Sigmoid colon (tissue), 7 donors: ENCODE results near the gene YAP1. TPM values are rescaled to one million over a fixed set of nuclear protein-coding genes. Genes with fewer than 3 reads are reported as not detected.

Experiments
- DNase-seq: peaks from one replicate; pipeline ENCODE4 v3.0.0-alpha.2; 2019
- H3K27ac ChIP-seq, 4 donors: fragments of 200-600 bp; sonication (generic); one replicate each; pipeline ENCODE4 v1.5.1; 2016 to 2019; ENCODE audit warnings: mild to moderate bottlenecking in 1 of 4
- H3K27me3 ChIP-seq, 3 donors: fragments of 200-600 bp; sonication (generic); one replicate each; pipeline ENCODE4 v1.5.1; 2019; ENCODE audit warnings: mild to moderate bottlenecking in 1 of 3
- H3K36me3 ChIP-seq, 4 donors: fragments of 200-600 bp; sonication (generic); one replicate each; pipeline ENCODE4 v1.5.1; 2016 to 2019
- H3K4me1 ChIP-seq, 4 donors: fragments of 200-600 bp; sonication (generic); one replicate each; pipeline ENCODE4 v1.5.1; 2017 to 2019
- H3K4me3 ChIP-seq, 4 donors: fragments of 200-600 bp; sonication (generic); one replicate each; pipeline ENCODE4 v1.5.1; 2017 to 2019; ENCODE audit warnings: mild to moderate bottlenecking in 2 of 4, moderate library complexity in 1 of 4
- H3K9me3 ChIP-seq, 4 donors: fragments of 200-600 bp in 3 of 4; sonication (generic) in 3 of 4; one replicate each; pipeline versions ENCODE4 v1.5.1 to v1.6.1; 2013 to 2019
- CTCF ChIP-seq, 4 experiments: fragments of 450-650 bp in 3 of 4; fragments of 200-600 bp in 1 of 4; IDR thresholded peaks; one replicate each; pipeline ENCODE4 v1.5.1; 2016 to 2019; ENCODE audit warnings: antibody characterized with exemption in 4 of 4, mild to moderate bottlenecking in 3 of 4, moderate library complexity in 2 of 4
- EP300 ChIP-seq, 4 donors: sonication (generic); formaldehyde crosslinking; IDR thresholded peaks; one replicate each; pipeline ENCODE4 v1.6.1; 2017; ENCODE audit warnings: antibody characterized with exemption in 4 of 4
- POLR2A ChIP-seq, 2 donors: fragments of 450-650 bp; IDR thresholded peaks; one replicate each; pipeline ENCODE4 v1.6.1; 2016; ENCODE audit warnings: antibody characterized with exemption in 2 of 2, mild to moderate bottlenecking in 2 of 2, moderate library complexity in 2 of 2
- POLR2AphosphoS5 ChIP-seq, 4 donors: sonication (generic); formaldehyde crosslinking; IDR thresholded peaks; one replicate each; pipeline ENCODE4 v1.6.1; 2017; ENCODE audit warnings: antibody characterized with exemption in 4 of 4
- WGBS, 2 donors: extraction: QIAGEN DNeasy Blood & Tissue Kit; methylation state at CpG; one replicate each; pipeline ENCODE4 v1.1.7; 2013; 5-methylcytosine and 5-hydroxymethylcytosine counted together
- intact Hi-C: fragments of 100-400 bp; cut with DNase I; formaldehyde crosslinking; loops from one replicate; pipeline ENCODE4 v1.15.1; 2023
- polyA plus RNA-seq, 3 donors: library from polyadenylated mRNA; stranded (reverse); fragments of 200-250 nt; gene quantifications; one replicate each; pipeline ENCODE4 v1.2.3, GENCODE V29; 2013
- total RNA-seq, 4 donors: library from RNA; depleted of rRNA; stranded (reverse); fragments of >200 nt; gene quantifications; one replicate each; pipeline ENCODE4 v1.1.0, GENCODE V29; 2016
- donor health status: healthy with polysubstance abuse.
- donor health status: Bipolar disorder and iron deficiency.
- donor health status: healthy.

Gene YAP1
- total RNA-seq: 100 to 1,000 TPM; 159 to 239 (median 186) TPM
- polyA plus RNA-seq: 10 to 100 TPM; 12.0 to 21.1 (median 13.9) TPM

GRCh38 chr11:102109896-102110760, at the start of gene YAP1:
Gene YAP1, plus strand, starts transcription at chr11:102110447. Its CDS starts 402 bp downstream, at chr11:102110849.
- WGBS, 2 donors: 0 to 1% methylated on average over 104 of the region's 104 CpGs
- TF ChIP-seq CTCF (IDR thresholded peaks at IDR 0.05) (no peak), POLR2AphosphoS5 (IDR thresholded peaks at IDR 0.05) (peak; percentile 59 to 70 (median 64)), POLR2A (IDR thresholded peaks at IDR 0.05) (peak; percentile 28 to 51)
- H3K27me3 ChIP-seq: no peaks in the 10 kb centered on the region
- peaks cover 0 to 35% (median 19%) of the 10 kb centered on the region in 4 donors for H3K4me1 ChIP-seq
- H3K9me3 ChIP-seq: no peaks in the 10 kb centered on the region
- intact Hi-C loops: loop anchor here (2.0 to 5.0 kb wide), 5 partner anchors 47 to 237 kb away; partner anchors contain the start of genes BIRC2, CEP126 and CFAP300
- peaks cover 0 to 11% (median 0%) of the 10 kb centered on the region in 4 donors for H3K36me3 ChIP-seq
- H3K4me3 ChIP-seq: peak within 1 kb of the TSS; percentile 86 to 98 (median 96)
- peak; percentile 94 for DNase-seq
- H3K27ac ChIP-seq: peak within 1 kb of the TSS; percentile 96 to 99 (median 99)

- 41 to 47% methylated on average over 2 of the region's 2 CpGs for WGBS, 2 donors
- no peak for DNase-seq
- intact Hi-C loops: no loop called here
- no peak for TF ChIP-seq CTCF (IDR thresholded peaks at IDR 0.05)
- no peak for TF ChIP-seq EP300 (IDR thresholded peaks at IDR 0.05)
- TF ChIP-seq POLR2AphosphoS5 (IDR thresholded peaks at IDR 0.05): no peak
- no peak for TF ChIP-seq POLR2A (IDR thresholded peaks at IDR 0.05)
- H3K4me1 ChIP-seq: no peaks in the 10 kb centered on the region
- H3K9me3 ChIP-seq: no peaks in the 10 kb centered on the region
- H3K27ac ChIP-seq: no peak overlapping the region
- H3K27me3 ChIP-seq: no peaks in the 10 kb centered on the region
- no peaks in the 10 kb centered on the region for H3K36me3 ChIP-seq
- H3K4me3 ChIP-seq: no peak overlapping the region
Observed at GRCh38 chr11:102061276-102061675, 49.0 kb upstream of the YAP1 start.

GRCh38 chr11:102062106-102062505, 48.1 kb upstream of the YAP1 start:
- TF ChIP-seq POLR2A (IDR thresholded peaks at IDR 0.05): no peak
- TF ChIP-seq POLR2AphosphoS5 (IDR thresholded peaks at IDR 0.05): no peak
- TF ChIP-seq CTCF (IDR thresholded peaks at IDR 0.05): no peak
- no peak for TF ChIP-seq EP300 (IDR thresholded peaks at IDR 0.05)
- intact Hi-C loops: no loop called here

GRCh38 chr11:102064316-102064715, 45.9 kb upstream of the YAP1 start:
- no peak for DNase-seq
- Histone ChIP-seq H3K27me3 (no peaks in the 10 kb centered on the region), H3K9me3 (no peaks in the 10 kb centered on the region), H3K27ac (no peak overlapping the region), H3K36me3 (no peaks in the 10 kb centered on the region), H3K4me3 (no peak overlapping the region), H3K4me1 (no peaks in the 10 kb centered on the region)
- no peak for TF ChIP-seq POLR2AphosphoS5 (IDR thresholded peaks at IDR 0.05)
- no peak for TF ChIP-seq EP300 (IDR thresholded peaks at IDR 0.05)
- no peak for TF ChIP-seq CTCF (IDR thresholded peaks at IDR 0.05)
- no peak for TF ChIP-seq POLR2A (IDR thresholded peaks at IDR 0.05)
- intact Hi-C loops: no loop called here
- 92 to 93% methylated on average over 2 of the region's 2 CpGs for WGBS, 2 donors

More at GRCh38 chr11:102062106-102062505, 48.1 kb upstream of the YAP1 start:
- no peaks in the 10 kb centered on the region for H3K9me3 ChIP-seq
- no peak overlapping the region for H3K27ac ChIP-seq
- no peaks in the 10 kb centered on the region for H3K27me3 ChIP-seq
- H3K4me1 ChIP-seq: no peaks in the 10 kb centered on the region
- H3K4me3 ChIP-seq: no peak overlapping the region
- DNase-seq: no peak
- WGBS, 2 donors: 84 to 93% methylated on average over 2 of the region's 2 CpGs
- no peaks in the 10 kb centered on the region for H3K36me3 ChIP-seq
